Stromal cell of bone marrow (primary cell): ENCODE measurements around the gene NTN3.

Source experiments
- DNase-seq: peaks from one replicate; pipeline ENCODE4 v3.0.0-alpha.2; 2012; ENCODE audit warnings: low read depth

Gene NTN3

GRCh38 chr16:2514333-2515179, 43.5 kb downstream of the NTN3 start:
- DNase-seq: no peak

- no peak for DNase-seq
These were observed 44.2 kb downstream of the NTN3 start for GRCh38 chr16:2515180-2515851.

DNA sequence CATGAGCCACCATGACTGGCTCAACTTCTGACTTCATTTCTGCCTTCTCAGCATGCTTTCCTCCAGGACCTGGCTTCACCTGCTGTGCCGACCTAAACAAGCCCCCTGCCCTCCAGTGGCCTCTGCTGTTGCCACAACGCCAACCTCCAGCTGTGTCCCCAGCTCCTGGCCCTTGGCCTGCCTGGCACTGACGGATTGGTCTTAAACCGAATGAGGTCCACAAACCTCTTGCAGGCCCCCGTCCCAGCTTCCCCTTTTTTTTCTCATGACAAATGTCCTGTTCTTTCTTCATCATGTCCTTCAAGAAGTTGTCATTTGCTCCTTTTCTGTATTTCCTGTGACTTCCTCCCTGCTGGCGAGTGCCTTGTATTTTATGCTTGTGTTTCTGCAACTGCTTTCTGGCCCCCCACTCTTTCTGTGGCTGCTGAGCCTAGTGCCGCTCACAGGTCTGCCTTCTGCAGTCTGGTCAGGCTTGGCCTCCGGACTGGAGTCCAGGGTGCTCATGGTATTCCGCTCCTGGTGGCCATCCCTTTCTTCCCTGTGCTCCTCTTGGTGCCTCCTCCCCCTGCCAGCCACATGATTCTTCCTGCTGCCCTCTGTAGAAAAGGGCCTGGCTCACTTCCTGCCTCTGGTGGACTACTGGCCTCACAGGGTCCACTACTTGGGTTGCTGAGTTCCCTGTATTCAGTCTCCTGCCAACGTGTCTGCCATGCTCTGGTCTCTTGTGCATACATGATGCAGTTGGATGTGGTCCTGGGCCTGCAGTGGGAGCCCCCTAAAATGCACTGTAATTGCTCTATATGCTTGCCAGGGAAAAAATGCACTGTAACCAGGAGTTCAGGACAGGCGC, 45.5 kb downstream of the NTN3 start:
- no peak for DNase-seq

DNA sequence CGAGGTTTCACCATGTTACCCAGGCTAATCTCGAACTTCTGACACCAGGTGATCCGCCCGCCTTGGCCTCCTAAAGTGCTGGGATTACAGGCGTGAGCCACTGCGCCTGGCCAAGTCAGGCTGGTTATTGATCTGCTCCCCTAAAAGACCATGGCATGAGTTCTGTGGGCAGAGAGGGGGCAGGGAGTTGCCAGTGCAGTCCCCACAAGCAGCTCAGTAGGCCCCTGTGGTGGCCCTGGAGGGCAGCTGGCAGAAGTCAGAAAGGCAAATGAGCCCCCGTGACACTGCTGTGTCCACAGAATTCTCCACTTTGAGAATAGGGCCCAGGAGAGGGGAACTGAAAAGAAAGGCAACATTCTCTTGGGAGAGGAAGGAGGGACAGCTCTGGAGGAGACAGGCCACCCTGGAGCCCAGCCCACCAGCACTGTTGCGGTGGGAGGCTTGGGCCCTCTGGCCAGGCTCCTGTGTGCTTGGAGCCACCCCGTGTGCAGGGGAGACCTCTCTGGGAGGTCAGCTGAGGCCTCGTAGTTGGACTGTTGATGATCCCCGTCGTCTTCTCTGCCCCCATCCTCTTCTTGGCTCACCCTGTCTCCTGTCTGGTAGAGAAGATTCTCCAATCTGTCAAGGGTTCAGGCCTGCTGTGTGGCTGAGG, 47.0 kb downstream of the NTN3 start:
- DNase-seq: no peak

GRCh38 chr16:2518823-2519710, 48.0 kb downstream of the NTN3 start:
- no peak for DNase-seq

- DNase-seq: no peak
These were observed 48.6 kb downstream of the NTN3 start for GRCh38 chr16:2519711-2520080.

- peak; percentile 77 for DNase-seq
These were observed 49.1 kb downstream of the NTN3 start, which contains the start of gene AMDHD2 for GRCh38 chr16:2520097-2520783. Gene AMDHD2 (plus strand): TSS chr16:2520371. CDS start chr16:2520459, 88 bp downstream.

GRCh38 chr16:2520784-2521531, 49.9 kb downstream of the NTN3 start:
- DNase-seq: no peak
